ENCODE measurements around the gene MEOX1. TPM values are rescaled to one million over a fixed set of nuclear protein-coding genes. Genes with fewer than 3 reads are reported as not detected.

Gene MEOX1
- total RNA-seq, 1 experiment from 2014 or later = 0.72 TPM

DNA sequence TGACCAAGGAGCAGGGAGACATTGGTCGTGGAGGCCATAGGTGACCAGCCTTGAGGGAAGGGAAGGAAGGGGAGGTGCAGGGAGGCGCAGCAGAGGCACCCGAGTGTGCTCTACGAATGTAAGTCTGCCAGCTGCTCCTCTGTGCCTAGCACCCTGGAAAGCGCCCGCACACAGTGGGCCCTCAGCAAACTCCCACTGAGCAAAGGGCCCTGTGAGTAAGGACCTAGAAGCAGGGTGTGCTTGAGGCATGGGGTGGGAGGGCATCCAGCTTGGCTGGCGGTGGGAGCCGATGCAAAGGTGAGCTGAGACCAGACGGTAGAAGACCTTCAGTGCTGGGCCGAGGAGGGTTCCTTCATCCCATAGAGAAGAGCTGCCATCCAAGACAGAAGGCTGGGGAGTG is 36.2 kb upstream of the MEOX1 start:
- no peak overlapping the region for H2AFZ ChIP-seq
- no peak for DNase-seq
- CTCF ChIA-PET = no interaction called here
- intact Hi-C loops (cut with micrococcal nuclease; ENCODE audit: unreplicated experiment) = no loop called here
- no peaks in the 10 kb centered on the region for H4K20me1 ChIP-seq (ENCODE audit: insufficient read depth)
- H3K4me2 ChIP-seq = no peak overlapping the region
- POLR2A ChIA-PET (ENCODE audit: unreplicated experiment) = interaction anchor here (0.7 kb wide), 1 partner anchor 13 kb away, joined by 6 read pairs; no protein-coding TSS in a partner anchor
- H3K9me3 ChIP-seq (ENCODE audit: insufficient read depth, low read depth) = no peaks in the 10 kb centered on the region
- BruUV-seq (replicated peaks) = no TSS peak
- peaks cover 25% of the 10 kb centered on the region; the same call in 1 of the 2 replicates for H3F3A ChIP-seq (ENCODE audit: insufficient read depth, low read depth)
- no peaks in the 10 kb centered on the region for H3K27me3 ChIP-seq (ENCODE audit: insufficient read depth, low read depth)
- H3K4me1 ChIP-seq (replicated peaks; ENCODE audit: insufficient read depth) = no peaks in the 10 kb centered on the region
- no peak overlapping the region for H3K27ac ChIP-seq
- H3K4me3 ChIP-seq = no peak overlapping the region
- no peak for TF ChIP-seq EZH2 (IDR thresholded peaks at IDR 0.05; ENCODE audit: low read depth)
- no peaks in the 10 kb centered on the region for H3K79me2 ChIP-seq (ENCODE audit: low read depth)
- H3K36me3 ChIP-seq (ENCODE audit: low read depth) = no peaks in the 10 kb centered on the region
- no peaks in the 10 kb centered on the region for H3K9me2 ChIP-seq (ENCODE audit: insufficient read depth)

DNA sequence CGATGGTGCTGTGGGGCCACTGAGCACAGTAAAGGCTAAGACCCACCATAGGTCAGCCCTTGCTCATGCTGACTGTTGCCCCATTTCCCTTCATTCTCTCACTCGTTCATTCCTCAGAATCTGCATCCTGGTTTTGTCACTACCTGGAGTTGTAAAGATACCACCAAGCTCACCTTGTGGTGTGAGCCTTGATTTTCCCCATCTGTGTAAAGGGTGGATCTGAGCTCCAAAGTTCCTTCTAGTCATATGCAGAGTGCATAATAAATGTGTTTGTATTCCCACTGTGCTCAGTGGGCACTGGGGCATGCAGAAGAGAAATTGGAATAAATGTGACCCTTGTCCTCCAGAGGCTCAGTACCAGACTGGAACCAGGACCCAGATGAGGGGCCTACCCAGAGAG is 35.2 kb upstream of the MEOX1 start:
- H3K4me1 ChIP-seq (replicated peaks; ENCODE audit: insufficient read depth) = no peaks in the 10 kb centered on the region
- no peaks in the 10 kb centered on the region for H3K36me3 ChIP-seq (ENCODE audit: low read depth)
- no peak overlapping the region for H3K4me3 ChIP-seq
- BruUV-seq (replicated peaks) = no TSS peak
- DNase-seq = no peak
- CTCF ChIA-PET = interaction anchor here (0.6 kb wide), 1 partner anchor 1380 kb away, joined by 3 read pairs; no protein-coding TSS in a partner anchor
- H3K79me2 ChIP-seq (ENCODE audit: low read depth) = no peaks in the 10 kb centered on the region
- no peak overlapping the region for H2AFZ ChIP-seq
- H4K20me1 ChIP-seq (ENCODE audit: insufficient read depth) = no peaks in the 10 kb centered on the region
- no peaks in the 10 kb centered on the region for H3K9me2 ChIP-seq (ENCODE audit: insufficient read depth)
- H3K9me3 ChIP-seq (ENCODE audit: insufficient read depth, low read depth) = no peaks in the 10 kb centered on the region
- no peak overlapping the region for H3K27ac ChIP-seq
- H3K4me2 ChIP-seq = no peak overlapping the region
- peaks cover 22% of the 10 kb centered on the region; the same call in 1 of the 2 replicates for H3F3A ChIP-seq (ENCODE audit: insufficient read depth, low read depth)
- POLR2A ChIA-PET (ENCODE audit: unreplicated experiment) = no interaction called here
- TF ChIP-seq, protein P1, sequence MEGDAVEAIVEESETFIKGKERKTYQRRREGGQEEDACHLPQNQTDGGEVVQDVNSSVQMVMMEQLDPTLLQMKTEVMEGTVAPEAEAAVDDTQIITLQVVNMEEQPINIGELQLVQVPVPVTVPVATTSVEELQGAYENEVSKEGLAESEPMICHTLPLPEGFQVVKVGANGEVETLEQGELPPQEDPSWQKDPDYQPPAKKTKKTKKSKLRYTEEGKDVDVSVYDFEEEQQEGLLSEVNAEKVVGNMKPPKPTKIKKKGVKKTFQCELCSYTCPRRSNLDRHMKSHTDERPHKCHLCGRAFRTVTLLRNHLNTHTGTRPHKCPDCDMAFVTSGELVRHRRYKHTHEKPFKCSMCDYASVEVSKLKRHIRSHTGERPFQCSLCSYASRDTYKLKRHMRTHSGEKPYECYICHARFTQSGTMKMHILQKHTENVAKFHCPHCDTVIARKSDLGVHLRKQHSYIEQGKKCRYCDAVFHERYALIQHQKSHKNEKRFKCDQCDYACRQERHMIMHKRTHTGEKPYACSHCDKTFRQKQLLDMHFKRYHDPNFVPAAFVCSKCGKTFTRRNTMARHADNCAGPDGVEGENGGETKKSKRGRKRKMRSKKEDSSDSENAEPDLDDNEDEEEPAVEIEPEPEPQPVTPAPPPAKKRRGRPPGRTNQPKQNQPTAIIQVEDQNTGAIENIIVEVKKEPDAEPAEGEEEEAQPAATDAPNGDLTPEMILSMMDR (conservative IDR thresholded peaks at IDR 0.05) = no peak
- no peak for TF ChIP-seq EZH2 (IDR thresholded peaks at IDR 0.05; ENCODE audit: low read depth)
- H3K27me3 ChIP-seq (ENCODE audit: insufficient read depth, low read depth) = no peaks in the 10 kb centered on the region
- intact Hi-C loops (cut with micrococcal nuclease; ENCODE audit: unreplicated experiment) = no loop called here

DNA sequence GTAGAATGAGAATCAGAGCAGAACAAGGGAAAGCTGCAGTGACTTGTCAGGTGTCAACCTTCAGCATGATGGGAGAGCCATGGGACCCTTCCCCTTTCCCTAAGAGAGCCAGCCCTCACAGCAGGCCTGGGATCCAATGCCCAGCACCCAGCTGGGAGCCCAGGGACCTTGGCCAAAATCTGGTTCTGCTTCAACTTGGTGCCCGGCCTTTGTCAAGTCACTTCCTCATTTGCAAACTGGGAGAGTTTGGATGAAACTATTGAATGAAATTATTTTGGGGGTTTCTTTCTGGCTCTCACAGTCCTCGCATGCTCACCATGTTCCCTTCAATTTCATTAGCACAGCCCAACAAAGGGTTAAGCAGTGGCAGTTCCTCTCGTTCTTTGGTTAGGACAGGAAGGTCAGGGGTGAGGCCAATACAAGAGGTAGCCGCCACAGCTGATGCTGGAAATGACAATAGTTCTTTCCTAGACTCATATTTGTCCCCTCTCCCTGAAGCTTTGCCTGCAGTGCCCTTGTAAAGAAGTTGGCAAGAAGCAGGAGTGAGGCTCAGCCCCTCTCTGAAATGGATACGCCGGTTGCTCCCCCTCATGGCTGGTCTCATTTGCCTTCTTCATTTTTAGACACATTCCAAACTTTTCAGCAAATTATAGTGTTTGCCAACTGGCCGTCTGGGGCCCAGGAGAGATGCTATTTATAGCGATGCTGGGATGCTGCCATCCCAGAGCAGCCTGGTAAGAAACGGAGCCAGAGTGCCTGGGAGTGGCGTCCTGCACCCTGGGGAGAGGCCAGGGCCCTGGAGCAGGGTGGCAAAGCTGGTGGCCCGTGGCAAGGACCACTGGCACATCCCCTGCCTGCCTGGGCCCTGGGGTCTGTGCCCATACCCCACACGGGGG is 34.5 kb upstream of the MEOX1 start:
- ChIA-PET POLR2A (ENCODE audit: unreplicated experiment) (interaction anchor here (0.6 kb wide), 1 partner anchor 18 kb away, joined by 4 read pairs; no protein-coding TSS in a partner anchor), CTCF (interaction anchor here (0.9 to 1.5 kb wide), 2 partner anchors 58 to 64 kb away, joined by 3 to 4 read pairs; no protein-coding TSS in a partner anchor)
- H3K4me1 ChIP-seq (replicated peaks; ENCODE audit: insufficient read depth) = no peaks in the 10 kb centered on the region
- H3K79me2 ChIP-seq (ENCODE audit: low read depth) = no peaks in the 10 kb centered on the region
- peaks cover 20% of the 10 kb centered on the region; the same call in 1 of the 2 replicates for H3F3A ChIP-seq (ENCODE audit: insufficient read depth, low read depth)
- intact Hi-C loops (cut with micrococcal nuclease; ENCODE audit: unreplicated experiment) = no loop called here
- no peaks in the 10 kb centered on the region for H3K27me3 ChIP-seq (ENCODE audit: insufficient read depth, low read depth)
- H3K9me2 ChIP-seq (ENCODE audit: insufficient read depth) = no peaks in the 10 kb centered on the region
- DNase-seq = no peak
- TF ChIP-seq EZH2 (IDR thresholded peaks at IDR 0.05; ENCODE audit: low read depth) = no peak
- TF ChIP-seq, protein P1 (conservative IDR thresholded peaks at IDR 0.05) = no peak
- no peak overlapping the region for H2AFZ ChIP-seq
- no peaks in the 10 kb centered on the region for H3K36me3 ChIP-seq (ENCODE audit: low read depth)
- no peaks in the 10 kb centered on the region for H3K9me3 ChIP-seq (ENCODE audit: insufficient read depth, low read depth)
- H4K20me1 ChIP-seq (ENCODE audit: insufficient read depth) = no peaks in the 10 kb centered on the region
- no TSS peak for BruUV-seq (replicated peaks)
- no peak overlapping the region for H3K4me3 ChIP-seq
- H3K27ac ChIP-seq = no peak overlapping the region
- H3K4me2 ChIP-seq = no peak overlapping the region
